Mesendoderm (in vitro differentiated cells): ENCODE results near the gene IFT57.
A peak's percentile ranks its signal among the peaks of the same experiment; 100 is the strongest.
"Not testable (repeated sequence)": the region's sequence is repeated elsewhere in the genome, so short reads cannot be mapped to it uniquely, and the experiment has no call there.

Experiments
- DNase-seq: peaks from one replicate; pipeline ENCODE4 v3.0.0; 2013
- H2AK5ac ChIP-seq: 2 replicates; pipeline ENCODE4 v1.6.1; 2013; ENCODE audit warnings: low read length, inconsistent platforms
- H2BK120ac ChIP-seq: 2 replicates; pipeline ENCODE4 v1.6.1; 2013; ENCODE audit warnings: low read depth, mild to moderate bottlenecking, low read length, moderate library complexity, mixed read lengths
- H2BK15ac ChIP-seq: replicated peaks from 2 replicates; pipeline ENCODE4 v1.6.1; 2013; ENCODE audit warnings: low read depth, mild to moderate bottlenecking, moderate library complexity
- H2BK5ac ChIP-seq: 2 replicates; pipeline ENCODE4 v1.6.1; 2013; ENCODE audit warnings: low read length, inconsistent platforms
- H3K18ac ChIP-seq: 2 replicates; pipeline ENCODE4 v1.6.1; 2013; ENCODE audit warnings: mild to moderate bottlenecking, low read length, mixed read lengths
- H3K23ac ChIP-seq: one replicate; pipeline ENCODE4 v1.6.1; 2013; ENCODE audit warnings: low read length
- H3K27ac ChIP-seq: 2 replicates; pipeline ENCODE4 v1.5.1; 2013; ENCODE audit warnings: low read depth, mild to moderate bottlenecking, inconsistent platforms, low read length, moderate library complexity
- H3K27me3 ChIP-seq: 2 replicates; pipeline ENCODE4 v1.6.1; 2013; ENCODE audit warnings: low read length, control low read depth, mild to moderate bottlenecking, inconsistent platforms; ENCODE audit not compliant: insufficient read depth, poor library complexity
- H3K36me3 ChIP-seq: 2 replicates; pipeline ENCODE4 v1.6.1; 2013; ENCODE audit warnings: low read length, inconsistent platforms; ENCODE audit not compliant: control insufficient read depth, insufficient read depth
- H3K4ac ChIP-seq: one replicate; pipeline ENCODE4 v1.6.1; 2013; ENCODE audit warnings: low read depth, mild to moderate bottlenecking, low read length, moderate library complexity
- H3K4me1 ChIP-seq: 2 replicates; pipeline ENCODE4 v1.6.1; 2013; ENCODE audit warnings: low read depth, low read length, inconsistent platforms; ENCODE audit not compliant: control insufficient read depth
- H3K4me2 ChIP-seq: 2 replicates; pipeline ENCODE4 v1.6.1; 2013; ENCODE audit warnings: low read length
- H3K4me3 ChIP-seq: 2 replicates; pipeline ENCODE4 v1.5.1; 2013; ENCODE audit warnings: mild to moderate bottlenecking, low read length
- H3K56ac ChIP-seq: one replicate; pipeline ENCODE4 v1.6.1; 2013; ENCODE audit warnings: low read length
- H3K79me1 ChIP-seq: 2 replicates; pipeline ENCODE4 v1.6.1; 2013; ENCODE audit warnings: low read length, inconsistent platforms
- H3K79me2 ChIP-seq: 2 replicates; pipeline ENCODE4 v1.6.1; 2013; ENCODE audit warnings: mild to moderate bottlenecking, low read length; ENCODE audit not compliant: control insufficient read depth, insufficient read depth
- H3K9ac ChIP-seq: 2 replicates; pipeline ENCODE4 v1.6.1; 2013; ENCODE audit warnings: low read length, inconsistent platforms
- H4K5ac ChIP-seq: one replicate; pipeline ENCODE4 v1.6.1; 2013; ENCODE audit warnings: low read length
- H4K8ac ChIP-seq: one replicate; pipeline ENCODE4 v1.6.1; 2013; ENCODE audit warnings: low read depth, mild to moderate bottlenecking, control low read depth, low read length, moderate library complexity
- WGBS: extraction: QIAGEN DNeasy Blood & Tissue Kit; methylation state at CpG from one replicate; pipeline ENCODE4 v1.1.7; 2013; ENCODE audit warnings: low lambda C conversion rate, missing lambda C conversion rate; ENCODE audit not compliant: insufficient coverage; ENCODE audit errors: extremely low coverage; 5-methylcytosine and 5-hydroxymethylcytosine counted together

The IFT57 gene

GRCh38 chr3:108159105-108159504 is 63.1 kb downstream of the IFT57 start:
- no peak for DNase-seq
- no peak overlapping the region for H2BK120ac ChIP-seq
- peaks cover 2% of the 10 kb centered on the region for H3K36me3 ChIP-seq
- no peaks in the 10 kb centered on the region for H3K79me1 ChIP-seq
- no peak overlapping the region for H2AK5ac ChIP-seq
- H2BK5ac ChIP-seq = no peak overlapping the region
- no peak overlapping the region for H3K4me2 ChIP-seq
- H4K5ac ChIP-seq = no peak overlapping the region
- no peak overlapping the region for H2BK15ac ChIP-seq
- no peak overlapping the region for H3K4me3 ChIP-seq
- no peak overlapping the region for H3K56ac ChIP-seq
- H3K27ac ChIP-seq = no peak overlapping the region
- H3K18ac ChIP-seq = no peak overlapping the region
- H3K9ac ChIP-seq = no peak overlapping the region
- no peaks in the 10 kb centered on the region for H3K27me3 ChIP-seq
- no peak overlapping the region for H4K8ac ChIP-seq
- no CpG with 5 or more reads among the region's 7 CpGs for WGBS
- H3K4ac ChIP-seq = no peak overlapping the region
- H3K23ac ChIP-seq = no peak overlapping the region
- H3K79me2 ChIP-seq = no peaks in the 10 kb centered on the region
- no peaks in the 10 kb centered on the region for H3K4me1 ChIP-seq

DNA sequence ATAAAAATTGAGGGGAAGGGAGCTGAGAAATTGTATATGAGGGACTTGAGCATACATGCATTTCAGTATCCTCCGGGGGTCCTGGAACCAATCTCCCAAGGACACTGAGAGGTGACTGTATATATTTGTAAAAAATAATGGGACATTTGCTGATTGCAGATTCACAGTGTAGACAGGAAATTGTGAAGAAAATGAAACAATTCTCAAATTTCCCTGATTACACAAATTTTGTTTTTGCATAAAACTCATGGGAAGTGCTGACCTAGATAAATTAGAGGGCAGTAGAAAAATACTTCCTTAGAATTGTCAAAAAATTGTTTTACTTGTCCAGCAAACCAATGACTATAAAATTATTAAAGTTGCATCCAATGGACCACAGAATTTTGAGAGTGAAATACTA is 64.0 kb downstream of the IFT57 start:
- H3K23ac ChIP-seq = no peak overlapping the region
- H3K27ac ChIP-seq = no peak overlapping the region
- H3K79me2 ChIP-seq = no peaks in the 10 kb centered on the region
- no peak overlapping the region for H2BK120ac ChIP-seq
- no peak overlapping the region for H3K4ac ChIP-seq
- H3K4me1 ChIP-seq = no peaks in the 10 kb centered on the region
- WGBS = no CpG with 5 or more reads among the region's 1 CpG
- H2BK15ac ChIP-seq = no peak overlapping the region
- no peak for DNase-seq
- H4K8ac ChIP-seq = no peak overlapping the region
- H3K18ac ChIP-seq = no peak overlapping the region
- no peak overlapping the region for H2BK5ac ChIP-seq
- no peak overlapping the region for H4K5ac ChIP-seq
- H3K56ac ChIP-seq = no peak overlapping the region
- no peak overlapping the region for H3K4me2 ChIP-seq
- H3K79me1 ChIP-seq = no peaks in the 10 kb centered on the region
- no peak overlapping the region for H3K9ac ChIP-seq
- H3K4me3 ChIP-seq = no peak overlapping the region
- no peak overlapping the region for H2AK5ac ChIP-seq
- H3K36me3 ChIP-seq = peaks cover 2% of the 10 kb centered on the region
- H3K27me3 ChIP-seq = no peaks in the 10 kb centered on the region

DNA sequence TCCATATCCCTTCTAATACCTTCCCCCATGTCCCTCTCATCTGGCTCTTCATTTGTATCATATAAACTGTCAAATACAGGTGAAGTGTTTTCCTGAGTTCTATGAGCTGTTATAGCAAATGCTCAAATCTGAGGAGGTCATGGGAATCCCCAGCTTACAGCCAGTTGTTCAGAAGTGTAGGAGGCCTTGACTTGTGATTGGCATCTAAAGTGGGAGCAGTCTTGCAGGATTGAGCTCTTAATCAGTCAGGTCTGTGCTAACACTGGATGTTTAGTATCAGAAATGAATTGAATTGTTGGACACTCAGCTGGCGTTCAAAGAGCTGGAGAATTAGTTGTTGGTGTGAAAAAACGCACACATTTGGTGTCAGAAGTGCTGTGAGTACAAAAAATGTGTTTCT is 65.0 kb downstream of the IFT57 start:
- no peak for DNase-seq
- no CpG with 5 or more reads among the region's 2 CpGs for WGBS
- Histone ChIP-seq H3K23ac (no peak overlapping the region), H2BK5ac (no peak overlapping the region), H3K79me1 (no peaks in the 10 kb centered on the region), H4K8ac (no peak overlapping the region), H3K18ac (no peak overlapping the region), H2AK5ac (no peak overlapping the region), H3K56ac (no peak overlapping the region), H3K79me2 (no peaks in the 10 kb centered on the region), H3K4ac (no peak overlapping the region), H3K27ac (no peak overlapping the region), H3K4me3 (no peak overlapping the region), H3K4me2 (no peak overlapping the region), H2BK15ac (no peak overlapping the region), H2BK120ac (no peak overlapping the region), H3K27me3 (no peaks in the 10 kb centered on the region), H3K36me3 (peaks cover 2% of the 10 kb centered on the region), H3K4me1 (no peaks in the 10 kb centered on the region), H3K9ac (no peak overlapping the region), H4K5ac (no peak overlapping the region)

GRCh38 chr3:108156312-108156853 is 65.8 kb downstream of the IFT57 start:
- no peaks in the 10 kb centered on the region for H3K27me3 ChIP-seq
- DNase-seq = no peak
- WGBS = no CpG with 5 or more reads among the region's 4 CpGs
- no peaks in the 10 kb centered on the region for H3K79me2 ChIP-seq
- no peaks in the 10 kb centered on the region for H3K4me1 ChIP-seq
- H3K9ac ChIP-seq = no peak overlapping the region
- no peak overlapping the region for H2AK5ac ChIP-seq
- no peak overlapping the region for H4K8ac ChIP-seq
- H3K79me1 ChIP-seq = no peaks in the 10 kb centered on the region
- H2BK5ac ChIP-seq = no peak overlapping the region
- H3K18ac ChIP-seq = no peak overlapping the region
- no peak overlapping the region for H3K56ac ChIP-seq
- H3K23ac ChIP-seq = no peak overlapping the region
- H4K5ac ChIP-seq = no peak overlapping the region
- H3K4me3 ChIP-seq = no peak overlapping the region
- H2BK15ac ChIP-seq = no peak overlapping the region
- H3K4ac ChIP-seq = no peak overlapping the region
- no peaks in the 10 kb centered on the region for H3K36me3 ChIP-seq
- no peak overlapping the region for H3K27ac ChIP-seq
- H3K4me2 ChIP-seq = no peak overlapping the region
- H2BK120ac ChIP-seq = no peak overlapping the region

GRCh38 chr3:108155642-108156041 is 66.6 kb downstream of the IFT57 start:
- not testable (repeated sequence) for H2BK5ac ChIP-seq, H2AK5ac ChIP-seq, H3K27me3 ChIP-seq, H3K56ac ChIP-seq, H3K36me3 ChIP-seq, H3K4me1 ChIP-seq, H3K4me3 ChIP-seq, H3K4me2 ChIP-seq, H3K27ac ChIP-seq, H3K18ac ChIP-seq, DNase-seq, H3K79me1 ChIP-seq, H2BK120ac ChIP-seq, H3K9ac ChIP-seq, H3K4ac ChIP-seq, H2BK15ac ChIP-seq, H3K23ac ChIP-seq, H3K79me2 ChIP-seq, H4K8ac ChIP-seq, H4K5ac ChIP-seq
- WGBS = no CpG with 5 or more reads among the region's 4 CpGs

GRCh38 chr3:108153451-108153981 is 68.7 kb downstream of the IFT57 start:
- no peak overlapping the region for H3K4me2 ChIP-seq
- H3K36me3 ChIP-seq = no peaks in the 10 kb centered on the region
- no peak overlapping the region for H2BK120ac ChIP-seq
- H4K5ac ChIP-seq = no peak overlapping the region
- H4K8ac ChIP-seq = no peak overlapping the region
- H3K79me1 ChIP-seq = no peaks in the 10 kb centered on the region
- H3K18ac ChIP-seq = no peak overlapping the region
- H3K9ac ChIP-seq = no peak overlapping the region
- no peak overlapping the region for H2AK5ac ChIP-seq
- no peak overlapping the region for H3K4me3 ChIP-seq
- DNase-seq = peak; percentile 84
- H2BK15ac ChIP-seq = no peak overlapping the region
- no peaks in the 10 kb centered on the region for H3K4me1 ChIP-seq
- no peak overlapping the region for H3K56ac ChIP-seq
- no CpG with 5 or more reads among the region's 7 CpGs for WGBS
- H3K27me3 ChIP-seq = no peaks in the 10 kb centered on the region
- H3K79me2 ChIP-seq = no peaks in the 10 kb centered on the region
- H3K23ac ChIP-seq = no peak overlapping the region
- H3K27ac ChIP-seq = no peak overlapping the region
- no peak overlapping the region for H2BK5ac ChIP-seq
- H3K4ac ChIP-seq = no peak overlapping the region
